ENCODE data around the gene VSTM4. TPM values are rescaled to one million over a fixed set of nuclear protein-coding genes. Genes with fewer than 3 reads are reported as not detected.

The VSTM4 gene
- total and polyA plus RNA-seq, 2 experiments from 2014 or later, result 0.21 to 0.66 TPM

GRCh38 chr10:49123981-49124950 is 8.9 kb upstream of the VSTM4 start:
- Histone ChIP-seq H3K9me2 (ENCODE audit: insufficient read depth) (peaks cover 14% of the 10 kb centered on the region), H3K27ac (ENCODE audit: low read depth) (no peak overlapping the region), H3F3A (replicated peaks; ENCODE audit: low read depth) (no peaks in the 10 kb centered on the region), H3K4me1 (ENCODE audit: insufficient read depth) (no peaks in the 10 kb centered on the region), H3K4me3 (no peak overlapping the region), H3K36me3 (ENCODE audit: insufficient read depth) (no peaks in the 10 kb centered on the region), H3K4me2 (no peak overlapping the region), H3K27me3 (ENCODE audit: insufficient read depth) (no peaks in the 10 kb centered on the region), H2AFZ (no peak overlapping the region), H3K79me2 (replicated peaks; ENCODE audit: insufficient read depth) (no peaks in the 10 kb centered on the region), H4K20me1 (replicated peaks; ENCODE audit: insufficient read depth) (no peaks in the 10 kb centered on the region)
- Mint-ChIP-seq H3K9me3 (peaks cover 3% of the 10 kb centered on the region; the same call in 1 of the 3 replicates), H3K4me3 (no peak overlapping the region), H3K36me3 (ENCODE audit: low read depth) (no peaks in the 10 kb centered on the region), H3K27me3 (ENCODE audit: insufficient read depth, low read depth, poor library complexity) (no peaks in the 10 kb centered on the region), H3K27ac (no peak overlapping the region), H3K4me1 (peaks cover 2% of the 10 kb centered on the region; the same call in 1 of the 3 replicates)
- ATAC-seq (no peak), DNase-seq (ENCODE audit: low spot score) (no peak)
- TF ChIP-seq ETS1 (IDR thresholded peaks at IDR 0.05), result no peak
- no peak for TF ChIP-seq NANOG (IDR thresholded peaks at IDR 0.05; ENCODE audit: borderline replicate concordance)
- no peak for TF ChIP-seq ZNF331 (CRISPR knock-in tag; IDR thresholded peaks at IDR 0.05; ENCODE audit: low read depth)
- TF ChIP-seq STAT1 (IDR thresholded peaks at IDR 0.05; ENCODE audit: unreplicated experiment), result no peak
- TF ChIP-seq JUNB (IDR thresholded peaks at IDR 0.05; ENCODE audit: unreplicated experiment), result no peak
- TF ChIP-seq ZNF114 (CRISPR knock-in tag; IDR thresholded peaks at IDR 0.05), result no peak
- no peak for TF ChIP-seq POLR2AphosphoS5 (IDR thresholded peaks at IDR 0.05; ENCODE audit: low read depth)
- TF ChIP-seq CREB1 (CRISPR knock-in tag; IDR thresholded peaks at IDR 0.05; ENCODE audit: low read depth), result no peak
- no peak for TF ChIP-seq CTCF (conservative IDR thresholded peaks at IDR 0.05; ENCODE audit: low read depth in 2 of 2)
- no peak for TF ChIP-seq EZH2 (IDR thresholded peaks at IDR 0.05; ENCODE audit: low read depth, unreplicated experiment)
- TF ChIP-seq ZNF462 (CRISPR knock-in tag; IDR thresholded peaks at IDR 0.05), result no peak
- TF ChIP-seq REST (IDR thresholded peaks at IDR 0.05; ENCODE audit: unreplicated experiment), result no peak
- no peak for TF ChIP-seq EZH2phosphoT487 (IDR thresholded peaks at IDR 0.05; ENCODE audit: unreplicated experiment)

Data from GM23338 (cell line).